Activated CD8-positive, alpha-beta memory T cell treated with anti-CD3 and anti-CD28 coated beads for 48 hours (primary cell): ENCODE data around the gene DENND2D.

ENCODE experiments used
- DNase-seq, 3 experiments: peaks; one replicate each; pipeline ENCODE4 v3.0.0-alpha.2; 2020; ENCODE audit warnings: low read depth in 2 of 3, low spot score in 2 of 3

Gene DENND2D

GRCh38 chr1:111199881-111200801 lies at the start of gene DENND2D:
DENND2D (minus strand) TSS chr1:111200646; CDS start chr1:111200459, 187 bp downstream.
- DNase-seq: peak in 1 of 3 experiments; percentile 56

DNA sequence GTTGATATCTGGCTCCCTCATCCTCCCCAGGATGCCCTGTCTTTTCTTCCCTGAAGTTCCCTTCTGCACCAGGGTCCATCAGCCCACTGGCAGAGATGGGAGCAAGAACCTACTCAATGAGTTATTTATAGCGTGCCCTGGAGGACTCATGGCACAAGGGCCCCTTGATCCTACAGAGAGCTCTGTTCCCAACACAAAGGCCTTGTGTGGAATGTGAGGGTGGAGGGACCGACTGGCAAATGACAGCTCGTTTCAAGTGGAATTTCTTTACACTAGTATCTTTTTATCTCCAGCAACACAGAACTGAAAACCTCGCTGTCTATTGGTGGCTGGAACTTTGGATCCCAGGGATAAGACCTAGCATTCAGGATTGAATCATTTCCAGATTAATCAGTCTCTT lies 49.5 kb upstream of the DENND2D start:
- DNase-seq: no peak

- DNase-seq: no peak
Observed at GRCh38 chr1:111247125-111247838, 46.8 kb upstream of the DENND2D start.

- DNase-seq: no peak
Observed at GRCh38 chr1:111242805-111243523, 42.5 kb upstream of the DENND2D start.

DNA sequence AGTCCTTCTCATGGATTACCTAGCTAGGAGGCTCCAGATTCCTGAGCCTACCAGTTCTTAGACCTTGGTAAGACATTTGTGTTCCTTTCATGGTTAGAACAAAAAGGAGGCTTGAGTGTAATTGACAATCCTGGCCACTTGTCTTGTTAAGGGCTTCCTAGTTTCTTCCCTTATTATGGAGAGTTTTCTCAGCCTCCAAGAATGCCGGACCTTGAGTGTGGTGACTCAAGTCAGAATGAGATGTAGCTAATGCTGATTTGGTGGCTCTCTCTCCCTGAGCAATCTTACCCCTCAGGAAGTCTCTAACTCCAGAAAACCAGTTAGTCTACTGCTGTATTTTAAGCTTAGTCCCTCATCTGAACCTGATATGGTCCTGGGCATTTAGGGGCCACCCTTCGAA lies 41.4 kb upstream of the DENND2D start:
- DNase-seq: no peak

DNA sequence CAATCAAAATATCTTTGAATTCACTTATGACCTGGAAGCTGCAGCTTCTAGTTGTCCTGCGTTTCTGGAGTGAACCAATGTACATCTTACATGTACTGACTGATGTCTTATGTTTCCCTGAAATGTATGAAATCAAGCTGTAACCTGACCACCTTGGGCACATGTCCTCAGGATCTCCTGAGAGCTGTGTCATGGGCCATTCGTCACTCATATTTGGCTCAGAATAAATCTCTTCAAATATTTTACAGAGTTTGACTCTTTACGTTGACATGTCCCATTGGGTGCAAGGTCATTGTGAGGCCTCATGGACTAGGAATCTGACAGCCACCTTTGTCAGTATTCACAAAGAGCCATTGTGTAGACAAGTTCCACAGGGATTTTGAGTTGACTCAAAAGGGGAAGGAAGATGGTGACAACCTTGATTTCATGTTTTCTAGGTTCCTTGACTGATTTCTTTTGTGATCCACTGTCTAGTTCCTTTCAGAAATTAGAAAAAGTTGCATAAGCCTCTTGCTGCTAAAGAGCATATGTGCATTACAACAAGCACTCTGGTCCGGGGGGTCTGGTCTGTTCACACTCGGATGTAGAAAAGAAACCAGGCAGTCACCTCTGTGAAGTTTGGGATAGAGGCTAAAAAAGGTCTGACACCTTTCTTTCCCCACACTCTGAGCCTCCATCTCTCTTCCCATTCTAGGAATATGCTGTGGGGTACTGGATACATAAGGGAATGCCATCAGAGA lies 37.8 kb upstream of the DENND2D start:
- no peak for DNase-seq

- DNase-seq: no peak
Observed at GRCh38 chr1:111236806-111237205, 36.4 kb upstream of the DENND2D start.

GRCh38 chr1:111236379-111236778 lies 35.9 kb upstream of the DENND2D start:
- no peak for DNase-seq

DNA sequence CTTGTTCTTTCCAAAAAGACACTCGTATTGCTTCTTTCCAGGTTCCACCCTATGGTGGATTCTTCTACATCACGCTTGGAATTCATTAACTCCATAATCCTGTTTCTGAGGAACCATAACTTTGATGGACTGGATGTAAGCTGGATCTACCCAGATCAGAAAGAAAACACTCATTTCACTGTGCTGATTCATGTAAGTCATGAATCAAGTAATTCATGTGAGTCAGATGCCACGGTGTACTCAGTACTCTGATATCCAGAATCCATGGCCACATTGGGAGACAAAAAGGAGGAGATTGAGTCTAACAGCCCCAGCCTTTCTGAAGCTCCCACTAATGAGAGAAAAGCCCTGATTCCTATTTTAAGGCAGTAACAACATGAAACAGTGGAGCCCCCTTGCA lies 34.4 kb upstream of the DENND2D start:
- no peak for DNase-seq

- no peak for DNase-seq
Observed at GRCh38 chr1:111234258-111234657, 33.8 kb upstream of the DENND2D start.

GRCh38 chr1:111232134-111232533 lies 31.7 kb upstream of the DENND2D start:
- no peak for DNase-seq

GRCh38 chr1:111228748-111229126 lies 28.3 kb upstream of the DENND2D start:
- DNase-seq: no peak

DNA sequence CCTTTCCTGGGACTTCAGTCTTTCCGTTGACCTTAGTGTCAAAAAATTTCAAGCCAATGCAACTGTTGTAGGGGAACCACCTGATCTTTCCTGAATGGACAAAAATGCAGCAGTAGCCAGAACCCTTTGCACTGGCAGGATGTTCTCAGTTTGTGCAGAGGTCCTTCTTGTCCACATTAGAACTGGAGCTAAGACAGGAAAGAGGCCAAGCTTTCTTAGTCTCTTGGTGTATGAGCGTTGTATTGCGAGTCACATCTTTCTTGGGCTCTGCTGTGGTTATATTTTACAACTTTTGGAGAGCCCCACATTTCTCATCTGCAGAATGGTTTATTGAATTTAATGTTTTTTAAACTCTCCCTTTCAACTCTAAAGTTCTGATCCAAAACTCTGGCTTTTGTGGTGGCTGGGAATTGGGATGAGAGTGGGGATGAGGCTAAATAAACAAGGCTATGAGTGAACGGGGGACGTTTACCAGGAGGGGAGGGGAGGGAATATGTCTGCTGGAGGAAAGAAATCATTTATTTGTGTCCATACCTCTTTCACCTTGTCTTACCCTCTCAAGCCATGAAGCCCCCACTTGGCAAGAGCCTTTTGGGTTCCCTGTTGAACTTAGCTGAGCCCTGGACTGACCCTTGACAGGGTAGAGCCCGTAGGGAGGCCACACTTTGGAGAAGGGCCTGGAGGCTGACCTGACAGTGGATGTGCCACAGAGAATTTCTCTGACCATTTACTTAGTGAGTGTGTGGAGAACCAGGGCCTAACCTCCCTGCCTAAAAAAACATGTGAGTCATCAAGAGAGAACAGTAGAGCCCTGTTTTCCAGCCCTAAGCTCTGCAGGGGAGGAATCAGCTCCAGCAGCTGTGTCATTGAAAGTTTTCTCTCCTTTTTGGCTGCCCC lies 27.7 kb upstream of the DENND2D start:
- DNase-seq: no peak

DNA sequence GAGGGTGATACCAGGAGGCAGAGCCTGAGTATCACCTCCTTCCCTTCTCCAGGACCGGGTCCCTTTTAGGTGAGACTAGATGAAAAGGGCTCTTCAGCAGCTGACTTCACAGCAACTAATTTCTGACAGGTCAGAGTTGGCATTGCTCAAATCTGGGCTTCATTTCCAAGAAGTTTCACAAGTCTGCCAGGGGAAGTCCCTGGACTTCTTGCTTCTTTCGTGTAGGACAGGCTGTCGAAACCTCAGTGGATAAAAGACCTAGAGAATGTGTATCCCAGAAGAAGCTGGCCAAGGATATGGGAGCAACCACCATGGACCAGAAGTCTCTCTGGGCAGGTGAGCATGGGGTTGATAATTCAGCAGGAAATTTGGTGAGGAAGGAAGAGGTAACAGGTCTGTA lies 27.0 kb upstream of the DENND2D start, which contains the start of gene CHI3L2:
Gene CHI3L2, plus strand, starts transcription at position 280 of the 400 bp plus-strand sequence. Its CDS starts 17 bp downstream, at position 297.
- DNase-seq: no peak

DNA sequence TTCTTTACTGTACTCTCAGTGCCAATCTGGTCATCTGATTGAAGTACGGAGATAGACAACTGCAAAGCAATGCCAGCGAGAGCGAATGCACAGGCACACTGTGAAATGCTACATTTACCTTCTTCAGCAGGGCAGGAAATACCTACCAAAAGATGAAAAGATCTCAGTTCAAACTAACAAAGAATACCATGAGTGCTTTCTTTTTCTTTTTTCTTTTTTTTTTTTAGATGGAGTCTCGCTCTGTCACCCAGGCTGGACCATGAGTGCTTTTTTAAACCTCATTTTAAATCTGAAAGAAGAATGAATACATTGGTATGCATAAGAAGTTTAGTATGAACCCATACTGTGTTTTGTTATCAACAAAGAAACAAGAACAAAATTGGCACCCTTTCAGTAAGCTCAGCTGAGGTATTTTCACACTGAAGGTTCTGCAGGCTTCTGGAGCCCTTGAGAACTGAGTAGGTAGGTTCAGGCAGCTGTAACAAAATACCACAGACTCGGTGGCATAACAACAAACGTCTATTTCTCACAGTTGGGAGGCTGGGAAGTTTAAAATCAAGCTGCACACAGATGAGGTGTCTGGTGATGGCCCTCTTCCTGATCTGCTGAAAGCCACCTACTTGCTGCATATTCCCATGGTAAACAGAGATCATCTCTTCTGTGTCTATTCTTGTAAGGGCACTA lies 25.4 kb upstream of the DENND2D start:
- no peak for DNase-seq

- DNase-seq: no peak
Observed at GRCh38 chr1:111225091-111225490, 24.6 kb upstream of the DENND2D start.

DNA sequence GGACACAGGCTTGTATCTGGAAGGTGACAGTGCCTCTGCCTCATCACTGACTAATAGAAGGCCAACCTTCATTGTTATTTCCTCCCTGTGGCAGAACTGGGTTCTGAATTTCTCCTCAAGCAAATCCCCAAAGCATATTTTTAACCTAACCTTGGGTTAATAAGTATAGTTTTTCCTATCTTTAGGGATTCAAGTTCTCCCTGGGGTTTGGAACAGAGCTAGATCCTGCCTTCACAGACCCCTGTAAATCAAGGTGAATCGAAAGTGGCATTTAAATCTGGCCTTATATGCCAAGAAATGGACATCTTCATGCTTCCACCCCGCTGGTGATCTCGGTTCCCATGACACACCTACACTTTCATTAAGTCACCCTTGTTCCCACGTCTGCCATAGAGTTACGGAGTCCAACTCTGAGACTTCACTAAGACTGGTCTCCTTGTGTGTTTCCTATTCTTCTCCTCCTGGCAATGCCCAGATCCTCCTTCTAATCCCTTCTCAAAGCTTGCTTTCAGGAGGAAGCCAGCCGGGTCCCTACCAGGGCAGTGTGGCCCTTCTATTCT lies 22.8 kb upstream of the DENND2D start:
- DNase-seq: no peak

DNA sequence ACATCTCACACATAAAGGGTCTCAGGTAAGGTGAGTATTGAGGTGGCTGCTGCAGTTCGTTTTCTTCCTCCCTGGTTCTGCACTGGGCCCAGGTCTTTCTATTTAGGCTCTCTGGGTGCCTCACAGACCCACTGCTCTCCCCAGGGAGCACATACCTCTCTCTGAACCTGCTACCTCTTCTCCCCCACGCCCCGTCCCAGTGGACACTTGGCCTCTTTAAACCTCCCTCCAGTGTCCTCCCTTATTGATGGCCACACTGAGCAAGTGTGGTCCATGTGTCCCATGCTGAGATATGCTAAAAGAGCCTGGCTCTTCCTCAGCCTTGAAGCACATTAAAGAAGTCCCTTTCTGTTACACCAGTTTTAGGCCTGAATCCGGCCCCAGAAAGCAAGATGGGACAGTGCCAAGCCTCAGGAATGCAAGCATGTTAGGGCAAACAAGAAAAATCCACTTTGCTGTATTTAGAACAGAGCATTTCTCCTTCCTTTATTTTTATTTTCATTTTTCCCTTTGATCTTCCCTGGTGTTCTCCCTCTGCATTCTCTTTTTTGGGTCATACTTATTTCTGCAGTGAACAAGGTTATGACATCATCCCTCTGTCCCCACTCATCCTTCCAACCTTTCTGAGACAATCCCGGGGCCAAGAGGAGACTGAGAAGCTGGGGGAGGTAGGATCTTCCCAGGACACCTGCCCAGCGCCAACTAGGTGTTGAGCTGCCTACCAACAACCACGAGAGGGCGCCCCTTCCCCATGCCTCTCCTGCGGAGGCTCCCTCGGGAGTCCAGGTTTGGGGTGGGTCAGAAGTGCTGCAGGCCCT lies 22.1 kb upstream of the DENND2D start:
- DNase-seq: peak in 2 of 3 experiments; percentile 55 to 86
